GM18499 (cell line): ENCODE measurements around the gene CTDSPL.
"Not testable (repeated sequence)": the region's sequence is repeated elsewhere in the genome, so short reads cannot be mapped to it uniquely, and the experiment has no call there.

Experiments used
- ATAC-seq: cut with Tn5 transposase; IDR thresholded peaks from one replicate; pipeline ENCODE4 v1.9.1; 2021; ENCODE audit warnings: moderate number of reproducible peaks; ENCODE audit not compliant: insufficient read depth, unreplicated experiment

The CTDSPL gene

DNA sequence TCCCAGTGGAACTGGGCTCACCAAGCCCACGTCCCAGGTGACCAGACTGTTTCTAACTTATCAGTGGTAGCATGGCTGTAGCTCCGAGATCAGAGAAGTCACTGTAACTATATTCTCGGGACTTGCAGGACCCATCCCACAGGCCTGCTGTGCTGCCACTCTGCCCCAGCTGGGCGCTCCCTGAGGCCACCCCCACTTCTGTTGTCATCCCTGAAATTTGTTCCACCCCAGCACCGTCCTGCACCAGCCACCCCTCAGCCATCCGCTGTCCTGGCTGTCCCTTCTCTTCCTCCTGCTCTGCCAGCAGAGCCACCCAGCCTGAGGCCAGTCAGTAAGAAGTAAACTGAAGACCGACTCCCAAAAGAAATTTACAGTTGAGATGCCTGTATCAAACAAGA, 95.9 kb downstream of the CTDSPL start:
- ATAC-seq, result no peak

DNA sequence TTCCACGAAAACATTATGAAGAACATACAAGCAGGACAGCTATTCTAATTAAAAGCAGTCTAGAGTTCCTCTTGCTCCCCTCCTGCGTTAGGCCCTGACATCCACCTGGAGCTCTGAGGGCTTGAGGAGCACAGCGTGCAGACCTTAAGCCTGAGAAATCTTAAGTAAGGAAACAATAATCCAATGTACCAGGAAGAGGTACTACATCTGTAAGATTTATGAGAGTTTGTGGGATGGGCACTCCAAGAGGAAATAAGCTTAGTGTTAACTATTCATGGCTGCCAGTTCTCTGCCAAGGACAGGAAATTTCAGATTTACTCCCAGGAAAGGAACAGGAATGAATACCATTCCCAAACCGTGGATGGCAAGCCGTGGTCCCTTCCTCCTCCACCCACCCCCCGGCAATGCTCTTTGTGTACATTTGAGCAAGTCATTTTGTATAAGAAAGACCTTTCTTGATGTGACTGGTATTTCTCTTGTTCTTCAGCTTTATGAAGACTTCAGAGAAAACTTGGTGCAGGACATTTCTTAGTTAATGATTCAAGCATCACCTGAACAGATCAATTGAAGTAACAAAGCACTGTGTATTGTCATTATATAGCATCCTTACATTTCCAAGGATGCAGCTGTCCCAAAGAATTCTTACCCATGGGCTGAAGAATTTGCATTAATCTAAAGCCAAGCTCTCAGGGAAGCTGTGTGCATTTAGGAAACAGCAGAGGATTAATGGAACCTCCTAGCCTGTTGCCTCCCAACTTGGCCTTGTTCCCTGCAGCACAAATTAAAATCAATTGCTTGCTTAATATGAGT, 100.1 kb downstream of the CTDSPL start:
- ATAC-seq, result no peak

DNA sequence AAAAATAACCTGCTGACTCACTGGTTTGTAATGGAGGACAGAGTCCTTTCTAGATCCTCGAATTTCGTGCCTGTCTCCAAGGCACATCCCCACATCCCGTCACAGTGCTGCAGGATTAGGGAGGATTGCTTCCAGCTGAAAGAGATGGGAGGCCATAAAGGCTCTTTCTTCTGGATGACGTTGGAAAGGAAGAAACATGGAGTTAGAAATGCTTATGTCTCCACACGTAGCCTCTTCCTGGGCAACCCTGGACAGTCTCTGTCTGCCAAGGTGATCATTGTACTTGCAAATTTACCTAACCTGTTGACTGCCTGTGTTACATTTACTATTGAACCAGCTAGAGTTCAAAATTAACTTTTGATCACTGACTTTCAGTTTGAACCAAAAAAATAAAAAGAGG, 101.3 kb downstream of the CTDSPL start:
- no peak for ATAC-seq

DNA sequence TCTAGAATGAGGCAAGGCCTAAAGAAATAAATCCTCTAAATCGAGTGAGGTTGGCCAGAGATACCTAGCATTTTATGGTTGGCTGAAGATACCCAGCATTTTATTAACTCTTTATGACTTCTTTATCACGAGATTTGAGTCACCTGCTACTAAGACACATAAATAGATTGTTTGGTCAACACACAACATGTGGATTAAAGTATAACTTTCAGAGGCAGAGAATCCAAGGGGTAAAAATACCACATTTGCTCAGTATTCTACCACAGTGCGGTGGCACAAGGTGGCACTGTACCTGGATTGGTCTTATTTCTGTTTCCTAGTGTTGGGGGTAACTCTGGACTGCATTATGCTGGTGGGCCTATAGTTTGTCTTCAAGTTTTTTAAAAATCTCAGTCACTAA, 102.0 kb downstream of the CTDSPL start:
- no peak for ATAC-seq

DNA sequence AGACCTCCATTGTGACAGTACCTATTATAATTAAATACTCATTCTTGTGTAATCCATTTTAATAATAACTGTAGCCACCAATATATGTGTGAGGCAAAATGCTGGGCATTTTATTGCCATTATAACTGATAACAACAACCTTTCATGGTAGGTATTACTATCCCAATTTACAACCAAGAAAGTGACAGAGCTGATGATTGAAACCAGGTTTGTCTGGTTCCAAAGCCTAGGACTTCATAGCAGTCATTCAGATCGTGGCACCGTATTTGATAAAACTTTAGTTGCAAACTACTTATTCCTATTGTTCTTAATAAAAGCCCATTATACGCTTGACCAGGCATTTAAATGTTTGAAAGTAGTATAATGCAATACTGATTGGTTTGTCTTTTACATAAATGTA, 102.5 kb downstream of the CTDSPL start:
- no peak for ATAC-seq

DNA sequence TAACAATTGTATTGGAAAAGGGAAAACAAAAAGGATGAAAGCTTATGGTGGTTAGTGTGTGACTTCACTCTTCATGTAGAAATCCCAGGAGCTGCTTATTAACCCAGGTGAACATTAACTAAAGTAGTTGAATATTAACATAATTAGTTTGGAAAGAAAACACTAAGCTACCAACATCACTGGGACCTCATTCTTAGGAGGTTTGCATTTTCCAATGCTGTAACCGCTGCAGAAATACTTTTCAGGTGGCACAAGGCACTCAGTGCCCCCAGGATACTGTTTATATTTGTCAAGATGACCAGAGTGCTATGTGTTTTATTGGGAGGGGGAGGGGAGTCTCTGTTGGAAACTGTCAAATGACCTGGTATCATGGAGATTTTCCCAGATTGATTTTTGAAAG, 103.0 kb downstream of the CTDSPL start:
- ATAC-seq, result no peak

DNA sequence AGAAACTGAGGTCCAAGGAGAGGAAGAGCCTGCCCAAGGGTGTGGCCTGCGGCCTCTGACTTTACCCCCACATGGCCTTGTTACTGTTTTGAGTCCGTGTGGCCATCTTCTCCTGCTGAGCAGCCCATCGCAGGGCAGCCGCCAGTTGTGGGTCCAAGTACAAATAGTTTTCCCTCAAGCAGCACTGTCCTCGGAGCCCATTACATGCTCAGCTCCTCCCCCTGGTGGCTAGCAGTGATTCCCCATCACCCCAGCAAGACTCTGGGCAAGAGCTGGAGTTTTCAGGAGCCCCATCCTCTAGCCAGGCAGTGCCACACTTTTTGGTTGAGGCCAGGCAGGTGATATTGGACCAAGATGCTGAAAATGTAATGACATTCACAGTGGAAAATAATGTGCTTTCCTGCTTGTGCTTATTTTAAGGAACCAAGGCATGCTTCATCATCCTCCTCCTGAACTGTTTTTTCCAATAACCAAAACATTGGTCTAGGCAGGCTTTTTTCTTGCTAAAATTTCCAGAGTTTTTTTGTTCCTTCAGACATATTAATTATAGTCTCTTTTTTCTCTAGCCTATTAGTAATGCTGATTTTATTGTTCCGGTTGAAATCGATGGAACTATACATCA, 105.7 kb downstream of the CTDSPL start:
- ATAC-seq, result peak; percentile 49

DNA sequence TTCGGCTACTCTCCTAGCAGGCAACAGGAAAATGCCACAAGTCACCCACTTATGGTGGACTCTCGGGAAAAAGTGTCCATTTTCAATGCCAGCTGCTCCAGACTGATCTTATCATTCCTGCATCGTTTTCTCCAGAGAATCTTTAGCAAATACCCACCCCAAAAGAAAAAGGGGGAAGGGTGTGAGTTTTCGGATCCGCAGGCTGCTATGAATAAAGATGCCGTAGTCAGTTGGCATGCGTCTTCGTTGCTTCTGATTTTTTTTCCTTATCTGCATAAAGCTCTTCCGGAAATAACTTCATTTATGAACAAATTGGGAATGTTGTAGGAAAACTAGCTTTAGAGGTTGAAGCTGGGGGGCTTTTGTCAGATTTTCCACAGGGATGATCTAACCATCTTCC, 106.5 kb downstream of the CTDSPL start:
- no peak for ATAC-seq

DNA sequence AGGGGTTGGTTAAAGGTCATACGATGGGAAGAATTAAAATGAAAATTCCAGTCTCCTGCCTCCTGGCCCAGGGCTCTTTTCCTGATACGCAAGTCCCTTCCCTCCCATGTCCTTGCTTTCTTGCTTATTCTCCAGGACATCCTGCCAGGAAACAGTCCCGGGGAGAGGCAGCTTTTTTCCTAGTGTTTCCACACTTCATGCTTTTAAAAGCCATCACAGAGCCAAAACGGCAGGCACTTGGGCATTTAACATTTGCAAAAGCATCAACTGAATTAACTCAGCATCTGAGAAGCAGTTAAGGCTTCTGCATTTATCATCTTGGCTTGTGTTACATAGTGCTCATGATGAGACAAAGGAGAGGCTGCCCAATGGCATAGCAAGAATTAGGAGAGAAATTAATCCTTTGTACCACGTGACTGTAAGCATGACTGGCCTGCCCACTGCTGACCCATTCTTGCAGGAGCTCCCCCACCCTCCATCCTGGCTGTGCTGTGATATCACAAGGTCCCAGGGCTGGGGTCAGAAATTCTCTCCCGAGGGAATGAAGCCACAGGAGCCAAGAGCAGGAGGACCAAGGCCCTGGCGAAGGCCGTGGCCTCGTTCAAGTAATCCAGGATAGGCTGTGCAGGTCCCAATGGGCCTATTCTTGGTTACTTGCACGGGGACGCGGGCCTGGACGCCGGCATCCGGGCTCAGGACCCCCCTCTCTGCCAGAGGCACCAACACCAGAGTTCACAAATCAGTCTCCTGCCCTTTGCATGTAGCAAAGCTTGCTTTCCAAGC, 107.3 kb downstream of the CTDSPL start:
- ATAC-seq, result no peak

DNA sequence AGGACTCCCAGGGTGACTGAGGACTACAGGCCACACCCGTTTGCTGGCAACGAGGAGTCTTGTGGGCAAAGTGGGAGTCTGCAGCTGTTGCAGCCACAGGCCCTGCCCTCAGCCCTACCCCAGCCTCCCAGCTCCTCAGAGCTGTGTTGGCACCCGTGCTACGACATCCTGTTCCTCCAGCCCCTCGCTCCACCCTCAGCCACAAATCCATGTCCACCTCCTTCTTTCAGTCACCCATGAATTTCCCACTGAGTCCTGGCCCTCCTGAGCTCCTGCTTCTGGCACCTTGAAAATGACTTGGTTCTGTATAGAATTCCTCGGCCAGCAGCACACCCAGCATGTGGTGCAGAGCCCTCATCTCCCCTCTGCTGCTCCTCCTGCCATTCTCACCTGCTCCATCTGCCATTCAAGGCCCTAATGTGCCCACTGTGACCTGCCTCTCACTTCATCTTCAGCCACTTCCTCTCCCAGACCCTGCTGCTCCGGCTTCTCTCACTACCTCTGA, 108.0 kb downstream of the CTDSPL start:
- ATAC-seq, result no peak

DNA sequence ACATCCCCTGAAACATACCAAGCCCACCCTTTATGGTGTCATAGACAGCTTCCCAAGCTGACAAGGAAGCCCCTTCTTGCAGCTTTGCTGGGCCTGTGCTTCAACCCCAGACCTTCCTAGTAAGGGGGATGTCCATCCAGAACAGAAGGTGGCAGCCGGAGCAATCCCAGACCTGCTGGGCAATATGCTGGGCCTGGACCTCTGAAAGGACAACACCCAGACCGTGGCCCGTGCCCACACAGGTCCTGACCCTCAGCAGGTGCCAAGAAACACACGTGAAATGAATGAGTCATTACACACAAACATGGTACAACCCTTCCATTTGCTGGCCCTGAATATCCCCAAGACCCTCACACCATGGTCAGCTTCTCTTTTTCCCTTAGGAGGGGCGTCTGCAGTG, 109.1 kb downstream of the CTDSPL start:
- ATAC-seq, result no peak

DNA sequence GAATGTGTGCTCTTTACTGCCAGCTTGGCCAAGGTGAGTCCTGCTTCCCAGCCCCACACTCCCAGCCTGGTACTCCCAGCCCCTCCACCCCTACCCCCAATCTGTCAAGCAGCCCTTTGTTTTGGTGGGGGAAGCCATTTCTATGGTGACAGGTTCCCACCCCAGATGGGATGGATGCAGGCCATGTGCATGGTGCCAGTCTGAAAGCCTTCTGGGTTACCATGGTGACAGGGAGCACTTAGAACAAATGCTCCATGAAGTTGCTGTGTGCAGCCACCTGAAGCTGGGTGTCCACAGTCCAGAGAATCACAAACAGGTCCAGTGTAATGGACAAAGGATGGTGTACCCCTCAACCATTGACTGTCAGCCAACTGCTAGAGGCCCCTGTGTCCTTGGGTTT, 109.8 kb downstream of the CTDSPL start:
- no peak for ATAC-seq

DNA sequence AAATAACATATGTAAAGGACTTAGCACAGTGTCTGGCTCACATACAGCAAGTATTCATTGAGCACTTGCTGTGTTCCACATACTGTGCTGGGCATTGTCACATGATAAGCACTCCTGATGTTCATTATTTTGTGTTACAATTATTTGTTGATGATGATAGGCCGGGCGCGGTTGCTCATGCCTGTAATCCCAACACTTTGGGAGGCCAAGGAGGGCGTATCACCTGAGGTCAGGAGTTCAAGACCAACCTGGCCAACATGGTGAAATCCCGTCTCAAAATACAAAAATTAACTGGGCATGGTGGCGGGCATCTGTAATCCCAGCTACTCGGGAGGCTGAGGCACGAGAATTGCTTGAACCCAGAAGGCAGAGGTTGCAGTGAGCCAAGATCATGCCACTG, 110.4 kb downstream of the CTDSPL start:
- not testable (repeated sequence) for ATAC-seq

DNA sequence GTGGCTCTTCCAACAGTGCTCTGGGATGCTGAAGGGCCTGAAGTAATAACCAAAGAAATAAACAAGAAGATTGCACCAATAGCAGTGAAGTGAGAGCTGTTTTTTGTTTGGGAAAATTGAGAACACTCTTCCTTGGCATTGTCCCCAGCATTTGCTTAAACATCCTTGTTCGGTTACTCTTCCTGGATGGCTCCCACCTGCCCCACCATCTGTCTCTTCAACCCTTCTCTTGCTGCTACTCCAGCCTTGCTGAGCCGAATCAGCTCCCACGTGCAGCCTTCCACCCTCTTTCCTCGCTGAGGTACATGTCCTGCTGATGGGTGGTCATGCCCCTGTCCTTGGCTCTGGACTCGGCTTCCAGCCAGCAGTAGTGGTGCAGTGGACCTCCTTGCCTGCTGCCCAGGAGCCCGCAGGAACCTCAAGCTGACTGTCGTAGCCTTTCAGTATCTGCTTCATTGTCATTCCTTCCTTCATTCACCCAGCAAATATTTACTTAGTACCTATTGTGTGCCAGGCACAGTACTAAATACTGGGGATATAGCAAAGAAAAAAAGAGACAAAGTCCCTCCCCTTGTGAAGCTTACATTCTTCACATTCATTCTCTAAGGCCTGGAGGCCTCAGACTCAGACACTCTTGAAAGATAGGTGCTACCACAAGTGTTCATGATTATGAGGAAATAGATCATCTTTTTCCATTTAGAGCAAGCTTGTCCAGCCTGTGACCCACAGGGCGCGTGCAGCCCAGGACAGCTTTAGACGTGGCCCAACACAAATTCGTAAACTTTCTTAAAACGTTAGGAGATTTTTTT, 111.8 kb downstream of the CTDSPL start:
- no peak for ATAC-seq

DNA sequence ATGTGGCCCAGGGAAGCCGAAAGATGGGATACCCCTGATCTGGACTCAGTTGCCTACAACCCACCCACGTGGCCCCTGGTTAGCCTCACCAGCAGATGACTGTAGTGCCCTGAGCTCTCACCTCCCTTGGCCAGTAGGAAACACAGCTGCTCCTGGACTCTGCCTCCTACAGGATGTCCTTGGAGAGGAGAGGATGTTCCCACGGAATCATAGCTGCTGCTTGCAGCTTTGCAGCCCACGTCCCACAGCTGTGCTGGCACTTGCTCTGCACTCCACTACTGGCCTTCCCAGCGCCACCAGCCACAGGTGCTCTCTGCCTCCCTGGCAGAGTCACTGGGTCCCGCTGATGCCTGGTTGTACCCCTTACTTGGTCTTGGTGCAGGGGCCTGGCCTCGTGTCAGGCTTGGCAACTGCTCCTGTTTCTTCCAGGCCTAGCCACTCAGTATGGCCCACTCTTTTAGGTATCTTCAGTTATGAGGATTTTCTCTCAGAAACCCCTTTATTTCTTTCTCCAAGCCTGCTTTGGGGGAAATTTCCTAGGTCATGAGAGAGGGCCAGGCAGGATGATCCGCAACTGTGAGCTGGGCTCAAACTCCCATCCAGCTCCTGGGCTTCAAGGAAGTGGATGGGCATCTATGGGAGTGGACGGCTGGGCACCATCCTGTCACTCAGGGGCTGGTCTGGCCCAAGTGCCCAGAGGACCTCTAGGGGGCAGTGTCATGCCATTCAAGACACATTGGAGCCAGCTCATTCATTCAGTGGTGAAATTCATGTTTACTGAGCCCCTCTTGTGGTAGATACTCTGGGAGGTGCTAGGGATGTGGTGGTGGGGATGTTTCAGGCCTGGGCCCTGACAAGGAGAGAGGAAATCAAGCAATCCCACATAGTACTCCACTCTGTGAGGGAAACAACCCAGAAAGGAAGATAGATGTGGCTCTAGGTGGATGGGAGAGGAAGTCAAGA, 112.7 kb downstream of the CTDSPL start:
- peak; percentile 53 for ATAC-seq

DNA sequence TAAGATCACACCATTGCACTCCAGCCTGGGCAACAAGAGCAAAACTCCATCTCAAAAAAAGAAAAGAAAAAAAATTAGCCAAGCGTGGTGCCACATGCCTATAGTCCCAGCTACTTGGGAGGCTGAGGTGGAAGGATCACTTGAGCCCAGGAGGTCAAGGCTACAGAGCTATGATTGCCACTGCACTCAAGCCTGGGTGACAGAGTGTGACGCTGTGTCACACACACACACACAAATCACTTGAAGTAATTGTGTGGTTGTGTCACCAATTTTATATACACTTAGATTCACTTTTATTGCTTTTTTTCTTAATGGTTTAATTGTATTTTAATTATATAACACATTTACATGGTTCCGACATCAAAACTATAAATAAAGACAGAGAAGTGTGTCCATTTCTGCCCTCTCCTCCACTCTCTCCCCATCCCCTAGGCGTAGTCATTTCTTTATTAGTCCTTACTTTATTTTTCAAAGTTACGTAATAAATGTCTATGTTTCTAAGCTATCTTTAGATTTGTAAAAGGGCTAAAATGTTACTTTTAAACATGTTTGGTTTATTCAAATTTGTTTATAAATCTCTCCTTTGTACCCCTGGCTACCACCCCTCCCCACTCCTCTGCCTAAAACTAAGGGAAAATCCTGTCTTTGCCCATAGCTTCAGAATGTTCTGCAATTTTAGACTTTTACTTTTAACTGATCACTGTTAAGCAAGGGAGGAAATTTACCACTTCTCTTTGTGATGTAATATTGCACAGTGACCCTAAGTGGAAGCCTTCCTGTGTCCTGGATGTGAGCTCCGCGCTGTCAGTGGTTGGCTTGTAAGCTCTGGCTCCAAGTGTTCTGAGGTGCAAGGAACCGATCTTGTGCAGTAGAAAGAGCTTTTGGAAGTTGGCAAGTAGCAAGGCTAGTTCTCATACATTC, 118.1 kb downstream of the CTDSPL start:
- ATAC-seq, result no peak

DNA sequence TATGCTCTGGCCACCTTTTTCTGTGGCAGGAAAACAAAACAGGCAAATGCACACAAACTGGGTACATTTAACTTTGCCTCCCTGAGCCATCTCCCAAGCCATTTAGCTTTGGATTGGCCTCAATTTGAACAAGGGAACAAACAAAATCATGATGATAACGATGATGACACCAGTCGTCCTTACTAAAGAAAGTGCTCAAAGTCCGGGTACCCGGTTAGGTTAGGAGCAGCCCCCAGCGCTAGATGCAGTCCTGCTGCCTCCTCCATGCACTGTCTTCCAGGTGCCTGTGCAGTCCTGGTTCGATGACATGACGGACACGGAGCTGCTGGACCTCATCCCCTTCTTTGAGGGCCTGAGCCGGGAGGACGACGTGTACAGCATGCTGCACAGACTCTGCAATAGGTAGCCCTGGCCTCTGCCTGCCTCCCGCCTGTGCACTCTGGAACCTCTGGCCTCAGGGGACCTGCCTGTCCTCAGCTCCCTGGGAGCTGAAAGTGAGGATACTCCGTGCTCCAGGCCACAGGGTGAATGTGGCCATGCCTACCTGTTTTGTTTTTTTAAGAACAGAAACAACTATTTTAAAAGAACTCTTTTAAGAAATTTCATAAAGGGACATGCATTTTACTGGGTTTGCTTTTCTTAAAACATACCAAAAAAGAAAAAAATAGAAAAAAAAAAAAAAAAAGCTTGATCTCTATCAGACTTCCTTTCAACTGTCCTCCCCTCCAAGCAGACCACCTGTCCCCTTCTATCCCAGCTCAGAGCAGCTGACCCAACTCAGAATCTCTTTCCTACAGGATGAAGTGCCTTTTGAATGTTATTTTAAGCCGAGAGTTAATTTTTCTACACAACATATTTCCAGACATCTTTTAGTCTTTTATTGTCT, 119.0 kb downstream of the CTDSPL start:
- ATAC-seq, result no peak
